ENCODE results near the gene PNCK. TPM values are rescaled to one million over a fixed set of nuclear protein-coding genes. Genes with fewer than 3 reads are reported as not detected.

Gene PNCK
- total and polyA plus RNA-seq, 2 experiments from 2014 or later = 3.5 to 11.9 TPM

GRCh38 chrX:153635388-153635787 is 38.2 kb downstream of the PNCK start:
- no peaks in the 10 kb centered on the region for H3F3A ChIP-seq (replicated peaks; ENCODE audit: low read depth)
- H3K79me2 ChIP-seq (replicated peaks; ENCODE audit: insufficient read depth) = no peaks in the 10 kb centered on the region
- no peak overlapping the region for H3K4me3 Mint-ChIP-seq
- DNase-seq (ENCODE audit: low spot score) (no peak), ATAC-seq (no peak)
- no peak overlapping the region for H3K27ac Mint-ChIP-seq
- no peaks in the 10 kb centered on the region for H3K36me3 Mint-ChIP-seq (ENCODE audit: low read depth)
- no peaks in the 10 kb centered on the region for H3K9me2 ChIP-seq (ENCODE audit: insufficient read depth)
- H3K4me2 ChIP-seq = no peak overlapping the region
- H3K36me3 ChIP-seq (ENCODE audit: insufficient read depth) = no peaks in the 10 kb centered on the region
- no peaks in the 10 kb centered on the region for H3K9me3 Mint-ChIP-seq
- TF ChIP-seq ETS1 (IDR thresholded peaks at IDR 0.05) = no peak
- no peak for TF ChIP-seq ZNF114 (CRISPR knock-in tag; IDR thresholded peaks at IDR 0.05)
- TF ChIP-seq STAT1 (IDR thresholded peaks at IDR 0.05; ENCODE audit: unreplicated experiment) = no peak
- TF ChIP-seq ZNF462 (CRISPR knock-in tag; IDR thresholded peaks at IDR 0.05) = no peak
- no peak for TF ChIP-seq JUNB (IDR thresholded peaks at IDR 0.05; ENCODE audit: unreplicated experiment)
- TF ChIP-seq CREB1 (CRISPR knock-in tag; IDR thresholded peaks at IDR 0.05; ENCODE audit: low read depth) = no peak
- no peak for TF ChIP-seq POLR2AphosphoS5 (IDR thresholded peaks at IDR 0.05; ENCODE audit: low read depth)
- no peak for TF ChIP-seq EZH2phosphoT487 (IDR thresholded peaks at IDR 0.05; ENCODE audit: unreplicated experiment)
- TF ChIP-seq CTCF (conservative IDR thresholded peaks at IDR 0.05; ENCODE audit: low read depth in 2 of 2) = no peak
- no peak for TF ChIP-seq EZH2 (IDR thresholded peaks at IDR 0.05; ENCODE audit: low read depth, unreplicated experiment)
- TF ChIP-seq REST (IDR thresholded peaks at IDR 0.05; ENCODE audit: unreplicated experiment) = no peak
- no peak for TF ChIP-seq NANOG (IDR thresholded peaks at IDR 0.05; ENCODE audit: borderline replicate concordance)
- TF ChIP-seq ZNF331 (CRISPR knock-in tag; IDR thresholded peaks at IDR 0.05; ENCODE audit: low read depth) = no peak
- no peak overlapping the region for H3K27ac ChIP-seq (ENCODE audit: low read depth)
- peaks cover 4% of the 10 kb centered on the region; the same call in 1 of the 2 replicates for H3K27me3 ChIP-seq (ENCODE audit: insufficient read depth)
- H2AFZ ChIP-seq = no peak overlapping the region
- H3K4me1 ChIP-seq (ENCODE audit: insufficient read depth) = no peaks in the 10 kb centered on the region
- no peaks in the 10 kb centered on the region for H3K4me1 Mint-ChIP-seq
- no peak overlapping the region for H3K4me3 ChIP-seq
- H3K27me3 Mint-ChIP-seq (ENCODE audit: insufficient read depth, low read depth, poor library complexity) = no peaks in the 10 kb centered on the region
- no peaks in the 10 kb centered on the region for H4K20me1 ChIP-seq (replicated peaks; ENCODE audit: insufficient read depth)

Data from GM23338 (cell line).